ENCODE measurements around the gene IPCEF1. TPM values are rescaled to one million over a fixed set of nuclear protein-coding genes. Genes with fewer than 3 reads are reported as not detected.

IPCEF1 gene
- total RNA-seq, 1 experiment from 2014 or later, result 0.48 TPM

- no peak for DNase-seq
- H3K79me1 ChIP-seq (ENCODE audit: insufficient read depth, low read depth, low read length, poor library complexity, severe bottlenecking), result no peaks in the 10 kb centered on the region
- no peaks in the 10 kb centered on the region for H3K23me2 ChIP-seq (ENCODE audit: insufficient read length, low read depth, low read length, poor library complexity, severe bottlenecking)
- H2BK120ac ChIP-seq (ENCODE audit: low read depth, low read length, poor library complexity, severe bottlenecking), result no peak overlapping the region
- H3K4ac ChIP-seq (ENCODE audit: low read depth, low read length), result no peak overlapping the region
- H3K4me3 Mint-ChIP-seq, result no peak overlapping the region
- H4K5ac ChIP-seq (ENCODE audit: insufficient read length, low read depth, low read length), result no peak overlapping the region
- no peak overlapping the region for H3K27ac Mint-ChIP-seq
- no peak overlapping the region for H3K23ac ChIP-seq (ENCODE audit: insufficient read length, low read depth, low read length)
- H2BK20ac ChIP-seq (ENCODE audit: low read depth, low read length, poor library complexity, severe bottlenecking), result no peak overlapping the region
- no peak overlapping the region for H4K8ac ChIP-seq (replicated peaks; ENCODE audit: insufficient read length, low read depth, low read length)
- no CpG with 5 or more reads among the region's 2 CpGs for WGBS (ENCODE audit: extremely low coverage, insufficient read length, low lambda C conversion rate)
- no peak overlapping the region for H3K27ac ChIP-seq (ENCODE audit: insufficient read length, low read depth, low read length)
- H3K56ac ChIP-seq (ENCODE audit: insufficient read length, low read depth, low read length), result no peak overlapping the region
- H2BK15ac ChIP-seq (ENCODE audit: low read depth, low read length), result no peak overlapping the region
- no peak for TF ChIP-seq CTCF (conservative IDR thresholded peaks at IDR 0.05)
- no peak overlapping the region for H2BK5ac ChIP-seq (ENCODE audit: insufficient read length, low read length)
- H3K9ac ChIP-seq (ENCODE audit: extremely low read depth, insufficient read length, low read length), result no peak overlapping the region
- H2AK5ac ChIP-seq (ENCODE audit: insufficient read length, low read length), result no peak overlapping the region
- H3K27me3 Mint-ChIP-seq (ENCODE audit: low read depth), result peaks cover 1% of the 10 kb centered on the region; the same call in 1 of the 2 replicates
- H3K4me1 ChIP-seq (ENCODE audit: insufficient read depth, low read length), result no peaks in the 10 kb centered on the region
- no peak overlapping the region for H3K18ac ChIP-seq (ENCODE audit: insufficient read length, low read depth, low read length)
- peaks cover 5 to 9% of the 10 kb centered on the region in 2 experiments; a peak in 3 of 5 replicates for H3K9me3 Mint-ChIP-seq
- no peaks in the 10 kb centered on the region for H3K4me1 Mint-ChIP-seq
- H3K9me3 ChIP-seq (ENCODE audit: control insufficient read depth, low read depth, low read length), result no peaks in the 10 kb centered on the region
- H3K79me2 ChIP-seq (ENCODE audit: insufficient read depth, low read length), result no peaks in the 10 kb centered on the region
- no peak overlapping the region for H4K91ac ChIP-seq (ENCODE audit: insufficient read length, low read depth, low read length)
- no peaks in the 10 kb centered on the region; a peak in 2 of 7 replicates for H3K36me3 Mint-ChIP-seq (ENCODE audit: insufficient read depth in 1 of 3, low read depth in 3 of 3)
- no peak overlapping the region for H2AFZ ChIP-seq (ENCODE audit: low read length)
- H3K27me3 ChIP-seq (ENCODE audit: insufficient read depth, low read length), result no peaks in the 10 kb centered on the region
- H4K20me1 ChIP-seq (ENCODE audit: control insufficient read depth, insufficient read depth, insufficient read length), result no peaks in the 10 kb centered on the region
- no peak overlapping the region for H3T11ph ChIP-seq (ENCODE audit: low read length)
- H3K4me2 ChIP-seq (ENCODE audit: insufficient read depth, insufficient read length, low read length), result no peak overlapping the region
- H2BK12ac ChIP-seq (ENCODE audit: insufficient read length, low read depth, low read length), result no peak overlapping the region
- H3K14ac ChIP-seq (ENCODE audit: insufficient read depth, low read length), result no peak overlapping the region
These were observed 189.5 kb downstream of the IPCEF1 start for GRCh38 chr6:154167126-154167525.

All from H9 (cell line).